Epithelial cell of proximal tubule (primary cell): Measurements from ENCODE around the gene COQ6. TPM values are rescaled to one million over a fixed set of nuclear protein-coding genes. Genes with fewer than 3 reads are reported as not detected.

Source experiments
- DNase-seq: peaks from one replicate; pipeline ENCODE4 v3.0.0-alpha.2; 2011; ENCODE audit warnings: low read depth
- H3K4me3 ChIP-seq: 2 replicates; pipeline ENCODE4 v1.5.1; 2011; ENCODE audit warnings: low read depth, mild to moderate bottlenecking, low read length
- CTCF ChIP-seq: conservative IDR thresholded peaks from 2 replicates; pipeline ENCODE4 v1.5.1; 2012; ENCODE audit warnings: low read depth, mild to moderate bottlenecking, low read length
- total RNA-seq: library from RNA; depleted of rRNA; stranded (reverse); fragments of >200 nt; gene quantifications from 2 replicates; pipeline ENCODE4 v1.2.3, GENCODE V29; 2015

COQ6 gene
- total RNA-seq, 1 donor from 2014 or later: 27.3 TPM

DNA sequence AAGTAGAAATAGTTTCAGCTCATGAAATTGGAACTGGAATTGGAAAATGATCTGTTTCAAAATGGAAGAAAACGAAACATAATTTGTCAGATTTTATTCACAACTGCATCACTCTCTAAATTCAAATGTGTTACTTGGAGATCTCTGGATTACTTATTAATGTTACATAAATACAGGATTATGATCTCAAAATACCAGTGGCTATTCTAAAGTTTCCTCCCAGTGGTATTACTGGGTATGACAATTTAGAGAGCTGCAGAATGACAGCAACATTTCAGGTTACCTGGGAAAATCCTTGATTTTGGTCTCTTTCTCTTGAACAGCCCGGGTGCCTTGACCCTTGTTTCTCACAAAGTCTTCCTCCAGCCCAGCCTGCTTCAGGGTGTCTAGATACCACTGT is 14.4 kb upstream of the COQ6 start:
- DNase-seq: no peak
- no peak overlapping the region for H3K4me3 ChIP-seq
- peak; percentile 41 for TF ChIP-seq CTCF

DNA sequence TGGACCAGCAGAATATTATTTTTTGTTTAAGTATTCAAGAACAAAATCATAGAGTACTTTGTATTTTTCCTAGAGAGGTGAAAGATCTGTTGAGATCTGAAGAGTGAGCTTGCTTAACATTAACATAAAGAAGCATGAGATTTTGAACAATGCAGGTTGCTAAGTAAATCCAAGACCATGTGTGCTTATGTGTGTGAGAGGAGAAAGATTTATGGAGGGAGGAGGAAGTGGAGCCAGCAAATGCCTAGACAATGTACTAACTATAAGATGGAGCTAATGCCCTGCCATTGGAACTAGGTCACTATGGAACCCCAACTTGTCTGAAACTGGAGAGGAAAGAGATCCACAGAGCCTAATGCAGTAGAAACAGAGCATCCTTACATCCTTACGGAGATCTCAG is 13.6 kb upstream of the COQ6 start:
- no peak overlapping the region for H3K4me3 ChIP-seq
- TF ChIP-seq CTCF: no peak
- no peak for DNase-seq

- no peak overlapping the region for H3K4me3 ChIP-seq
- DNase-seq: no peak
- TF ChIP-seq CTCF: no peak
Observed at GRCh38 chr14:73937012-73937411, 13.1 kb upstream of the COQ6 start.

- DNase-seq: no peak
- TF ChIP-seq CTCF: no peak
- no peak overlapping the region for H3K4me3 ChIP-seq
Observed at GRCh38 chr14:73942180-73942579, 7.9 kb upstream of the COQ6 start.

- no peak overlapping the region for H3K4me3 ChIP-seq
- DNase-seq: peak; percentile 74
- no peak for TF ChIP-seq CTCF
Observed at GRCh38 chr14:73943083-73943482, 7.0 kb upstream of the COQ6 start.

GRCh38 chr14:73944432-73945158 is 5.5 kb upstream of the COQ6 start:
- no peak overlapping the region for H3K4me3 ChIP-seq
- no peak for TF ChIP-seq CTCF
- DNase-seq: no peak

GRCh38 chr14:73945159-73945670 is 4.9 kb upstream of the COQ6 start:
- no peak for DNase-seq
- no peak overlapping the region for H3K4me3 ChIP-seq
- TF ChIP-seq CTCF: no peak
